ENCODE results near the gene SLC30A3.

DNA sequence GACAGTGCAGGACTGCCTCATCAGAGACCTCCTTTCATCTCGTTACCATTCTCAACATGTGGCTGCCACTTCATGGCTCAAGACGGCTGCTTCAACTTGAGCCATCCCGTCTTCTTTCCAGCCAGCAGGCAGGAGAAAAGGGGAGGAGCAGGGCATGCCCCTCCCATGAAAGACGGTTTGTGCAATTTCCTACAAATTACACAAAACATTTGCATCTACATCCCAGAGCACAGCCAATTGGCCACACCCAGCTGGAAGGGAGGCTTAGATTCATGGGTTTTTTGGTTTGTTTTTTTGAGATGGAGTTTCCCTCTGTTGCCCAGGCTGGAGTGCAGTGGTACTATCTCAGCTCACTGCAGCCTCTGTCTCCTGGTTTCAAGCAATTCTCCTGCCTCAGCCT, 33.6 kb upstream of the SLC30A3 start:
- TF ChIP-seq, protein P1, sequence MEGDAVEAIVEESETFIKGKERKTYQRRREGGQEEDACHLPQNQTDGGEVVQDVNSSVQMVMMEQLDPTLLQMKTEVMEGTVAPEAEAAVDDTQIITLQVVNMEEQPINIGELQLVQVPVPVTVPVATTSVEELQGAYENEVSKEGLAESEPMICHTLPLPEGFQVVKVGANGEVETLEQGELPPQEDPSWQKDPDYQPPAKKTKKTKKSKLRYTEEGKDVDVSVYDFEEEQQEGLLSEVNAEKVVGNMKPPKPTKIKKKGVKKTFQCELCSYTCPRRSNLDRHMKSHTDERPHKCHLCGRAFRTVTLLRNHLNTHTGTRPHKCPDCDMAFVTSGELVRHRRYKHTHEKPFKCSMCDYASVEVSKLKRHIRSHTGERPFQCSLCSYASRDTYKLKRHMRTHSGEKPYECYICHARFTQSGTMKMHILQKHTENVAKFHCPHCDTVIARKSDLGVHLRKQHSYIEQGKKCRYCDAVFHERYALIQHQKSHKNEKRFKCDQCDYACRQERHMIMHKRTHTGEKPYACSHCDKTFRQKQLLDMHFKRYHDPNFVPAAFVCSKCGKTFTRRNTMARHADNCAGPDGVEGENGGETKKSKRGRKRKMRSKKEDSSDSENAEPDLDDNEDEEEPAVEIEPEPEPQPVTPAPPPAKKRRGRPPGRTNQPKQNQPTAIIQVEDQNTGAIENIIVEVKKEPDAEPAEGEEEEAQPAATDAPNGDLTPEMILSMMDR (IDR thresholded peaks at IDR 0.05): no peak
- no peak for TF ChIP-seq EP300 (IDR thresholded peaks at IDR 0.05)
- TF ChIP-seq POLR2A (IDR thresholded peaks at IDR 0.05): no peak

Measured in tibial nerve (tissue), 4 donors.